ENCODE measurements around the gene KCNH2.

KCNH2 gene

GRCh38 chr7:151020231-151020630 is 42.1 kb upstream of the KCNH2 start:
- TF ChIP-seq CTCF (IDR thresholded peaks at IDR 0.05; ENCODE audit: low read depth, low read length, missing control alignments) = no peak
- no peak overlapping the region for H3K4me3 ChIP-seq (ENCODE audit: low read depth, low read length)
- no peak for DNase-seq (ENCODE audit: low read depth)

GRCh38 chr7:151019130-151019447 is 41.0 kb upstream of the KCNH2 start:
- H3K4me3 ChIP-seq (ENCODE audit: low read depth, low read length) = no peak overlapping the region
- DNase-seq (ENCODE audit: low read depth) = no peak
- no peak for TF ChIP-seq CTCF (IDR thresholded peaks at IDR 0.05; ENCODE audit: low read depth, low read length, missing control alignments)

GRCh38 chr7:151018421-151019129 is 40.5 kb upstream of the KCNH2 start:
- no peak for TF ChIP-seq CTCF (IDR thresholded peaks at IDR 0.05; ENCODE audit: low read depth, low read length, missing control alignments)
- no peak for DNase-seq (ENCODE audit: low read depth)
- H3K4me3 ChIP-seq (ENCODE audit: low read depth, low read length) = no peak overlapping the region

GRCh38 chr7:151017953-151018420 is 39.9 kb upstream of the KCNH2 start:
- DNase-seq (ENCODE audit: low read depth) = no peak
- H3K4me3 ChIP-seq (ENCODE audit: low read depth, low read length) = no peak overlapping the region
- TF ChIP-seq CTCF (IDR thresholded peaks at IDR 0.05; ENCODE audit: low read depth, low read length, missing control alignments) = peak; percentile 90

- no peak overlapping the region for H3K4me3 ChIP-seq (ENCODE audit: low read depth, low read length)
- DNase-seq (ENCODE audit: low read depth) = no peak
- TF ChIP-seq CTCF (IDR thresholded peaks at IDR 0.05; ENCODE audit: low read depth, low read length, missing control alignments) = no peak
Observed at GRCh38 chr7:151017370-151017952, 39.3 kb upstream of the KCNH2 start.

GRCh38 chr7:151016942-151017341 is 38.8 kb upstream of the KCNH2 start:
- no peak for DNase-seq (ENCODE audit: low read depth)
- TF ChIP-seq CTCF (IDR thresholded peaks at IDR 0.05; ENCODE audit: low read depth, low read length, missing control alignments) = no peak
- no peak overlapping the region for H3K4me3 ChIP-seq (ENCODE audit: low read depth, low read length)

- no peak for TF ChIP-seq CTCF (IDR thresholded peaks at IDR 0.05; ENCODE audit: low read depth, low read length, missing control alignments)
- DNase-seq (ENCODE audit: low read depth) = no peak
- no peak overlapping the region for H3K4me3 ChIP-seq (ENCODE audit: low read depth, low read length)
Observed at GRCh38 chr7:151016505-151016904, 38.4 kb upstream of the KCNH2 start.
